IPS-18a (cell line): ENCODE data around the gene MRPL42.
A peak's percentile ranks its signal among the peaks of the same experiment; 100 is the strongest.

Source experiments
- H3K27ac ChIP-seq: one replicate; pipeline ENCODE4 v1.5.1; 2013; ENCODE audit warnings: low read length
- H3K27me3 ChIP-seq: one replicate; pipeline ENCODE4 v1.6.1; 2013; ENCODE audit warnings: mild to moderate bottlenecking, low read length; ENCODE audit not compliant: control insufficient read depth, insufficient read depth
- H3K36me3 ChIP-seq: one replicate; pipeline ENCODE4 v1.6.1; 2013; ENCODE audit warnings: low read depth, low read length; ENCODE audit not compliant: control insufficient read depth
- H3K4me1 ChIP-seq: one replicate; pipeline ENCODE4 v1.6.1; 2013; ENCODE audit warnings: low read depth, low read length; ENCODE audit not compliant: control insufficient read depth
- H3K4me3 ChIP-seq: one replicate; pipeline ENCODE4 v1.5.1; 2013; ENCODE audit warnings: low read length
- H3K9ac ChIP-seq: one replicate; pipeline ENCODE4 v1.6.1; 2013; ENCODE audit warnings: mild to moderate bottlenecking, low read length, moderate library complexity
- H3K9me3 ChIP-seq: one replicate; pipeline ENCODE4 v1.6.1; 2013; ENCODE audit warnings: low read depth, low read length; ENCODE audit not compliant: control insufficient read depth

MRPL42 gene

DNA sequence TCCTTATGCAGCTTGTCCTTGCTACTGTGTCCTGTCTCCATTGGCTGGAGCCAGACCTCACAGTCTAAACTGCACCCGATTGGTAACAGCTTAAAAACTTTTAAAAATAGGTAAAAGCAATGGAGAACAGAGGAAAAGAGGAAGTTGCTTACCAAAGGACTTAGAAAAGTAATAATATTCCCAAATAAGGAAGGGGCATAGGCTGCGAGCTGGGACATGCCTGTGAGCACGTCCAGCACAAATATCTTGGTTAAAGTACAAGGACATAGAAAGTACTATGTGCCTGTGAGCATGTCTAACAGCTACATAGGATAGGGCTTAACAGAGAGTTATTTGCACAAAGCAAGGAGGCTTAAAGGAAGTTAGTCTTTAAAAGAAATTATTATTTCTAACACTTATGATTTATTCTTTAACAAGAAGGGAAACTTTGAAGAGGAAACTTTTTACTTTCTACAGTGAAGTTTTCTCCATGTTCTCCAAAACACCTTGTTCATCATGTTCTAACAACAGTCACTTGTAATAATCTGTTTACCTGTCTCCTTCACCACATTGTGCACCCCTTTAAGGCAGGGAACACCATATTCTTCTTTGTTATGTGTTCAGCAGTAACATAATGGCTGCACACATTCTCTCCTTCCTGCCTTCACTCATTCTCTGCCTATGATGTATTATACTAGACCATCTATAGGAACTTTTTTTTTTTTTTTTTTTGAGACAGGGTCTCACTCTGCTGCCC is 15.7 kb upstream of the MRPL42 start:
- no peak overlapping the region for H3K27ac ChIP-seq
- H3K9me3 ChIP-seq, result no peaks in the 10 kb centered on the region
- no peaks in the 10 kb centered on the region for H3K27me3 ChIP-seq
- H3K36me3 ChIP-seq, result no peaks in the 10 kb centered on the region
- H3K4me1 ChIP-seq, result no peaks in the 10 kb centered on the region
- H3K4me3 ChIP-seq, result no peak overlapping the region
- no peak overlapping the region for H3K9ac ChIP-seq

DNA sequence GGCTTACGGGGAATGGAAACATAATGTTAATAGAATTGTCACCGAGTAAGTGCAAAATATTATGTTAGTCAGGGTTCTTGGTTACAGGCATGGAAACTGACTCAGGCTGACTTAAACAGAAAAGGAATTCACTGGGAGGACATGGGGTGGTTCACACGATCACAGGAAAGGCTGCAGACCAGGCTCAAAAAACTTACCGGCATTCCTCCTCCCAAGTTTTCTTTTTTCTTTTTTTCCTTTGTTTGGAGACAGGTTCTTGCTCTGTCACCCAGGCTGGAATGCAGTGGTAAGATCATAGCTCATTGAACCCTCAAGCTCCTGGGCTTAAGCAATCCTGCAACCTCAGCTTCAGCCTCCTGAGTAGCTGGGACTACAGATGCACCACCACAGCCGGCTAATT is 13.7 kb upstream of the MRPL42 start:
- Histone ChIP-seq H3K27ac (no peak overlapping the region), H3K4me1 (no peaks in the 10 kb centered on the region), H3K9me3 (no peaks in the 10 kb centered on the region), H3K36me3 (no peaks in the 10 kb centered on the region), H3K4me3 (no peak overlapping the region), H3K27me3 (no peaks in the 10 kb centered on the region), H3K9ac (no peak overlapping the region)

DNA sequence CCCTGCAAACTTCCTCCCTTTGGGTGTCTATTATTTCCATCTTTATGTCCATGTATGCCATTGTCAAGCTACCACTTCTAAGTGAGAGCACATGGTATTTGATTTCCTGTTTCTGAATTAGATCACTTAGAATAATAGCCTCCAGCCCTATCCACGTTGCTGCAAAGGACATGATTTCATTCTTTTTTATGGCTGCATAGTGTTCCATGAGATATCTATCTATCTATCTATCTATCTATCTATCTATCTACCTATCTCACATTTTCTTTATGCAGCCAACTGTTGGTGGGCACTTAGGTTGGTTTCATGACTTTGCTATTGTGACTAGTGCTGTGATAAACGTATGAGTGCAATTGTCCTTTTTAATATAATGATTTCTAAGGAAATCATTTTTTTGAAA is 11.2 kb upstream of the MRPL42 start:
- Histone ChIP-seq H3K9ac (no peak overlapping the region), H3K27me3 (no peaks in the 10 kb centered on the region), H3K9me3 (no peaks in the 10 kb centered on the region), H3K36me3 (no peaks in the 10 kb centered on the region), H3K27ac (no peak overlapping the region), H3K4me3 (no peak overlapping the region), H3K4me1 (no peaks in the 10 kb centered on the region)

DNA sequence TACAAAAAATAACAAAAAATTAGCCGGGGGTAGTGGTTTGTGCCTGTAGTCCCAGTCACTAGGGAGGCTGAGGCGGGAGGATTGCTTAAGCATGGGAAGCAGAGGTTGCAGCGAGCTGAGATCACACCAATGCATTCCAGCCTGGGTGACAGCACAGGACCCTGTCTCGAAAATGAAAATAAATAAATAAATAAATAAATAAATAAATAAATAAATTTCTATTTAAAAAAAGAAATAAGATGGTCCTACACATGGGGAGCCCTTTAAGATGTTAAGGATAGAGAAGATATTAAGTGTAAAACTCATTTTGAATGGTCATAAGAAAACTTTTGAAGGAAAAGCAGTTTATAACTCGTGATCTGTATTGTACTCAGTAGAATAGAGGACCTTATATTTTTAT is 8.2 kb upstream of the MRPL42 start:
- Histone ChIP-seq H3K4me3 (no peak overlapping the region), H3K36me3 (no peaks in the 10 kb centered on the region), H3K27ac (no peak overlapping the region), H3K4me1 (no peaks in the 10 kb centered on the region), H3K9ac (no peak overlapping the region), H3K27me3 (no peaks in the 10 kb centered on the region), H3K9me3 (no peaks in the 10 kb centered on the region)

DNA sequence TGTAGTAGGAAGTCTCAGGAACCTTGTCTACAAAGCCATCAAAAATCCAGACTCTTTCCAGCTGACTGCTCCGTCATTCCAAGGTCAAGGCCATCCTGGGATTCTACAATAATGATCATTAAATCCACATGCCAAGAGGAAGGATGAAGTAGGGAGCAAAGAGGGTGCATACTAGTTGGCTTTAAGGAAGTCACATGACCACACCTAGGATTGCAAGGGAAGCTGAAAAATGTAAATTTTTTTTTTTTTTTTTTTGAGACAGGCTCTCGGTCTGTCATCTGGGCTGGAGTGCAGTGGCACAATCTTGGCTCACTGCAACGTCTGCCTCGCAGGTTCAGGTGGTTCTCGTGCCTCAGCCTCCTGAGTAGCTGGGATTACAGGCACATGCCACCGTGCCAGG is 7.3 kb upstream of the MRPL42 start:
- H3K9me3 ChIP-seq, result no peaks in the 10 kb centered on the region
- no peaks in the 10 kb centered on the region for H3K36me3 ChIP-seq

DNA sequence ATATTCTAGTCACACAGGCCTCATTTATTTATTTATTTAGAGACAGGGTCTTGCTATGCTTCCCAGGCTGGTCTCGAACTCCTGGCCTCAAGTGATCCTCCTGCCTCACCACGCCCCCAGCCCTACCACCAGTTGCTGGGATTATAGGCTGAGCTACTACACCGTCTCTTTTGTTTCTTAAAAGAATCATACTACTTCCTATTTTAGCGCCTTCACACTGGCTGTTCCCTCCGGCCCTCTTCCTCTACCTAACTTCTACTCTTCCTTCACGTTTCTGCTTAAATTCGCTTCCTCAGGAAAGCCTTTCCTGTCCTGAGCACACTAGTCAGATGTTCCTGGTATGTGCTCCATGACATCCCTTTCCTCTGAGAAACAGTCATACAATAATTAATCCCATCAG is 6.4 kb upstream of the MRPL42 start:
- Histone ChIP-seq H3K9ac (no peak overlapping the region), H3K36me3 (no peaks in the 10 kb centered on the region), H3K4me3 (no peak overlapping the region), H3K27me3 (no peaks in the 10 kb centered on the region), H3K4me1 (no peaks in the 10 kb centered on the region), H3K9me3 (no peaks in the 10 kb centered on the region), H3K27ac (no peak overlapping the region)

More for the DNA sequence above, 7.3 kb upstream of the MRPL42 start:
- Histone ChIP-seq H3K4me3 (no peak overlapping the region), H3K27me3 (no peaks in the 10 kb centered on the region), H3K9ac (no peak overlapping the region), H3K4me1 (no peaks in the 10 kb centered on the region), H3K27ac (no peak overlapping the region)

DNA sequence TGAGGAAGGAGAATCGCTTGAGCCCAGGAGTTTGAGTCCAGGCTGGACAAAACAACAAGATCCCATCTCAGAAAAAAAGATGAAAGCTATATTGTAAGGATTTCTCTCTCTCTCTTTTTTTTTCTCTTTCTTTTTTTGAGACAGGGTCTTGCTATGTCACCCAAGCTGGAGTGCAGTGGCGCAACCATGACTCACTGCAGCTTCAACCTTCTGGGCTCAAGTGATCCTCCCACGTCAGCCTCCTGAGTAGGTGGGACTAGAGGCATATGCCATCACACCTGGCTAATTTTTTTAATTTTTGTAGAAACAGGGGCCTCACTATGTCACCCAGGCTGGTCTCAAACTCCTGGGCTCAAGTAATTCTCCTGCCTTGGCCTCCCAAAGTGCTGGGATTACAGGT is 5.8 kb upstream of the MRPL42 start:
- Histone ChIP-seq H3K4me3 (no peak overlapping the region), H3K27ac (no peak overlapping the region)

DNA sequence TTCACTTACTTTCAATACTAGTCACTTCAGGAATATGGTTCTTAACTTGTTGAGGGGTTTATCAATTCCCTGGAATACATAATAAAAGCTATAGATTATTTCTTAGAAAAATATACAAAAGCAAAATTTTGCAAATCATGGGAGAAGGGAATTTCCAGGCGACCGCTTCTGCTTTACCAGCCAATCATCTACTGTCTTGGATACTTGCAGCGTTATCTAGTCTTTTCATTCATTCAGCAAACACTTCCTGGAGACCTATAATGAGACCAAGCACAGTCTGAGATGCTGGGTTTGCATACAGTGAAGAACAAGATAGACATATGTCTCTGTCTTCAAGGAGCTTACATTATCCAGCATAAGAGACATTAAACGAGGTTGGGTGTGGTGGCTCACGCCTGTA is 1.5 kb upstream of the MRPL42 start:
- Histone ChIP-seq H3K4me1 (peaks cover 6% of the 10 kb centered on the region), H3K4me3 (no peak overlapping the region), H3K9ac (no peak overlapping the region), H3K36me3 (peaks cover 15% of the 10 kb centered on the region), H3K27ac (no peak overlapping the region), H3K9me3 (no peaks in the 10 kb centered on the region), H3K27me3 (no peaks in the 10 kb centered on the region)

More for the DNA sequence above, 5.8 kb upstream of the MRPL42 start:
- no peaks in the 10 kb centered on the region for H3K4me1 ChIP-seq
- no peaks in the 10 kb centered on the region for H3K27me3 ChIP-seq
- H3K9ac ChIP-seq, result no peak overlapping the region
- H3K9me3 ChIP-seq, result no peaks in the 10 kb centered on the region
- no peaks in the 10 kb centered on the region for H3K36me3 ChIP-seq

DNA sequence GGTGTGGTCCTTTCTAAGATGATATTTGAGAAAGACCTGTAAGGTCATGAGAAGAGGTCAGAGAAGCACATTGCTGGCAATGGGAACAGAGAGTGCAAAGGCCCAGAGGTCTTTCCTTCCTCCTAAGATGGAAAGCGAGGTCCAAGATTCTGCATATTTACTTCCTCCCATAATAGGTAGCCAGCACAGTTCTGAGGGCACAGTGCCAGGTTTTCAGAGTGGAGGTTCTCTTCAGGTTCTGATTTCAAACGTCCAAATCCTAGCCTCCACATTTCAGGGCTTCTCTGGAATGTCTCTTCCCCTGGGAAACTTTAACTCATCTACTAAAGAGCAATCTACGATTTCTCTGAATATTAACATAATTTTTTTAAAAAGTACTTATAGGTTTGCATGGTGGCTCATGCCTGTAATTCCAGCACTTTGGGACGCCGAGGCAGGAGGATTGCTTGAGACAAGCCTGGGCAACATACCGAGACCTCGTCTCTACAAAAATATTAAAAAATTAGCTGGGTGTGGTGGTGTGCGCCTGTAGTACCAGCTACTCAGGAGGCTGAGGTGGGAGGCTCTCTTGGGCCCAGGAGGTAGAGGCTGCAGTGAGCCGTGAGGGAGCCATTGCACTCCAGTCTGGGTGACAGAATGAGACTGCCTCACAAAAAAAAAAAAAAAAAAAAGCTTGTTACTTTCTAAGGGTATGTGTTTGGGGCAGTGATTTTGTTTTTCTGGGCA is 526 bp upstream of the MRPL42 start:
- Histone ChIP-seq H3K9me3 (no peaks in the 10 kb centered on the region), H3K27me3 (no peaks in the 10 kb centered on the region), H3K4me3 (peak overlapping the region; percentile 100), H3K4me1 (peaks cover 6% of the 10 kb centered on the region), H3K9ac (peak overlapping the region; percentile 99), H3K36me3 (peaks cover 16% of the 10 kb centered on the region), H3K27ac (no peak overlapping the region)

DNA sequence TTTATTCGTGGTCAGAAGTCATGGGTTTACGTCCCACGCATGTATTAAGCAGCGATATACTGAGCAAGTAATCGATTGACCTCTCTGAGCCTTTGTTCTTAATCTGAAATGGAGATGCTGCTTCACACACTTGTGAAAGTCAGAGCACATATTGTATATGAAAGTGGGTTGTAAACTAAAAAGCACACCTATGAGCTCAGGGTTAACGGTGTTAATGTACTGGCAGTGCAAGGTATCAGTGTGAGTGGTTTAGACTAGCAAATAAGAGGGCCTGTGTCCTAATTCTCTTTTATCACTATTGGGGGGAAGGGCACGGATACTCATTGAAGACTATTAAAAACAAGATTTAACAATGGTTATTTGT is 676 bp downstream of the MRPL42 start:
- Histone ChIP-seq H3K27me3 (no peaks in the 10 kb centered on the region), H3K36me3 (peaks cover 23% of the 10 kb centered on the region), H3K27ac (peak overlapping the region; percentile 98)

DNA sequence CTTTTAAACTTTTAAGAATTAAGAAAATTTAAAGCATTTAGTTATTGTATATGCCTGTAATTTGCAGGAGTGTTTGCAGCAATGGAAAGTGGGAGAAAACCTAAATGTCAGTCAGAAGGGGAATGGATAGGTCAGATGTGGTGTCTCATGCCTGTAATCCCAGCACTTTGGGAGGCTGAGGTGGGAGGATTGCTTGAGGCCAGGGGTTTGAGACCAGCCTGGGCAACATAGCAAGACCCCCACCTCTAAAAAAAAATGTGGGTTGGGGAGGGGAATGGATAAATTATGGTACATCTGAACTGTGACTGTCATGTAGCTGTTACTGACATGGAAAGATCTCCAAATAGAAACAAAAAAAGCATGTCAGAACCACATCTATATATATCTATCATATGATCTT is 2.1 kb downstream of the MRPL42 start:
- no peaks in the 10 kb centered on the region for H3K27me3 ChIP-seq
- no peaks in the 10 kb centered on the region for H3K9me3 ChIP-seq
- peaks cover 30% of the 10 kb centered on the region for H3K36me3 ChIP-seq
- peaks cover 6% of the 10 kb centered on the region for H3K4me1 ChIP-seq
- no peak overlapping the region for H3K27ac ChIP-seq
- H3K9ac ChIP-seq, result no peak overlapping the region
- H3K4me3 ChIP-seq, result no peak overlapping the region

More for the DNA sequence above, 676 bp downstream of the MRPL42 start:
- peaks cover 6% of the 10 kb centered on the region for H3K4me1 ChIP-seq
- H3K4me3 ChIP-seq, result peak overlapping the region; percentile 100
- peak overlapping the region; percentile 99 for H3K9ac ChIP-seq
- no peaks in the 10 kb centered on the region for H3K9me3 ChIP-seq

DNA sequence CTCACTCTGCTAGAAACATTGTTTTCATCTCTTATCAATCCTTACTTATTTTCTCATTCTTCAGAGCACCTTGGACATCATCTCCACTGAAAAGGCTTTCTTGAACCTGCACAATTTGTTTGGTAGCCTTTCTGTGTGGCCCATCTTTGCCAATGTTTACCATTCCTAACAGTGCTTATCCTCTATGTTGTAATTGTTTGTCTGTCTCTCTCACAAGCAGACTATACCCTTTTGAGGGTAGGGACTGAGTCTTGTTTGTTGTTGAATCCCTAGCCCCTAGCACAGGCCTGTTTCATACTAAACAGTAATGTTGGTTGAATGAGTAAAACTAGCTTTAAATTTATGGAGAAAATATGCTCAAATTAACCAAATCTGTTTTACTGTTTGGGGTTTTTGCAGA is 9.2 kb downstream of the MRPL42 start:
- Histone ChIP-seq H3K36me3 (peaks cover 63% of the 10 kb centered on the region), H3K27me3 (no peaks in the 10 kb centered on the region), H3K27ac (no peak overlapping the region), H3K9me3 (no peaks in the 10 kb centered on the region), H3K4me3 (no peak overlapping the region), H3K9ac (no peak overlapping the region), H3K4me1 (no peaks in the 10 kb centered on the region)
